Measurements from ENCODE around the gene EPN2.
A peak's percentile ranks its signal among the peaks of the same experiment; 100 is the strongest.

EPN2 gene

GRCh38 chr17:19359151-19359550 lies 122.0 kb downstream of the EPN2 start:
- H3K4me3 ChIP-seq (ENCODE audit: low read depth, low read length), result no peak overlapping the region
- in situ Hi-C loops (cut with HindIII; ENCODE audit: low sequenced_read_pairs), result no loop called here
- no peak for DNase-seq (ENCODE audit: low read depth)
- TF ChIP-seq, protein P1, sequence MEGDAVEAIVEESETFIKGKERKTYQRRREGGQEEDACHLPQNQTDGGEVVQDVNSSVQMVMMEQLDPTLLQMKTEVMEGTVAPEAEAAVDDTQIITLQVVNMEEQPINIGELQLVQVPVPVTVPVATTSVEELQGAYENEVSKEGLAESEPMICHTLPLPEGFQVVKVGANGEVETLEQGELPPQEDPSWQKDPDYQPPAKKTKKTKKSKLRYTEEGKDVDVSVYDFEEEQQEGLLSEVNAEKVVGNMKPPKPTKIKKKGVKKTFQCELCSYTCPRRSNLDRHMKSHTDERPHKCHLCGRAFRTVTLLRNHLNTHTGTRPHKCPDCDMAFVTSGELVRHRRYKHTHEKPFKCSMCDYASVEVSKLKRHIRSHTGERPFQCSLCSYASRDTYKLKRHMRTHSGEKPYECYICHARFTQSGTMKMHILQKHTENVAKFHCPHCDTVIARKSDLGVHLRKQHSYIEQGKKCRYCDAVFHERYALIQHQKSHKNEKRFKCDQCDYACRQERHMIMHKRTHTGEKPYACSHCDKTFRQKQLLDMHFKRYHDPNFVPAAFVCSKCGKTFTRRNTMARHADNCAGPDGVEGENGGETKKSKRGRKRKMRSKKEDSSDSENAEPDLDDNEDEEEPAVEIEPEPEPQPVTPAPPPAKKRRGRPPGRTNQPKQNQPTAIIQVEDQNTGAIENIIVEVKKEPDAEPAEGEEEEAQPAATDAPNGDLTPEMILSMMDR (IDR thresholded peaks at IDR 0.05; ENCODE audit: low read depth, low read length, missing control alignments), result no peak

DNA sequence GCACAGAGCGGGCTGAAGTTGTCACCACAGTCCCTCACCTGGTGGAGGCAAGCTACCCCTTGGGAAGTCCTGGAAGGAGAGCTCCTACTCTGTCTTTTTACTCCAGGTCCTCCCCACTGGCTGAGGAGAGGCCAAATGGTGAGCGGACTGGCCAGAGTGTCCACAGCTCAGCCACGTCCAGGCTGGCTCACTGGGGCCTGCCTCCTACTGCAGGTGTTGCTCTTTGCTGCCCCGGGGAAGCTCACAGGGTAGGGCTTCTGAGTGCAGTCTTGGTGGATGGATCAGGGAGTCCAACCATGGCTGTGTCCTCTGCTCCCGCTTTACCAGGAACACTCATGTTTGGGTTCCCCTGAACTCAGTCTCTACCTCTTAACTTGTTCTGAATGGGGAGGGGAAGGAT lies 122.7 kb downstream of the EPN2 start:
- H3K4me3 ChIP-seq (ENCODE audit: low read depth, low read length), result no peak overlapping the region
- in situ Hi-C loops (cut with HindIII; ENCODE audit: low sequenced_read_pairs), result loop anchor here (5.0 to 10.0 kb wide), 4 partner anchors 72 to 402 kb away; no protein-coding TSS in a partner anchor
- TF ChIP-seq, protein P1 (IDR thresholded peaks at IDR 0.05; ENCODE audit: low read depth, low read length, missing control alignments), result no peak
- no peak for DNase-seq (ENCODE audit: low read depth)

- TF ChIP-seq, protein P1 (IDR thresholded peaks at IDR 0.05; ENCODE audit: low read depth, low read length, missing control alignments), result no peak
- DNase-seq (ENCODE audit: low read depth), result no peak
- in situ Hi-C loops (cut with HindIII; ENCODE audit: low sequenced_read_pairs), result loop anchor here (5.0 to 10.0 kb wide), 4 partner anchors 72 to 402 kb away; no protein-coding TSS in a partner anchor
- no peak overlapping the region for H3K4me3 ChIP-seq (ENCODE audit: low read depth, low read length)
Measured at GRCh38 chr17:19360772-19361171, 123.6 kb downstream of the EPN2 start.

- in situ Hi-C loops (cut with HindIII; ENCODE audit: low sequenced_read_pairs), result loop anchor here (5.0 to 10.0 kb wide), 4 partner anchors 71 to 401 kb away; no protein-coding TSS in a partner anchor
- no peak for DNase-seq (ENCODE audit: low read depth)
- no peak overlapping the region for H3K4me3 ChIP-seq (ENCODE audit: low read depth, low read length)
Measured at GRCh38 chr17:19361326-19361725, 124.2 kb downstream of the EPN2 start.

GRCh38 chr17:19361944-19362276 lies 124.7 kb downstream of the EPN2 start:
- no peak for DNase-seq (ENCODE audit: low read depth)
- H3K4me3 ChIP-seq (ENCODE audit: low read depth, low read length), result peak overlapping the region; percentile 69
- TF ChIP-seq, protein P1 (IDR thresholded peaks at IDR 0.05; ENCODE audit: low read depth, low read length, missing control alignments), result no peak
- in situ Hi-C loops (cut with HindIII; ENCODE audit: low sequenced_read_pairs), result loop anchor here (5.0 to 10.0 kb wide), 4 partner anchors 70 to 400 kb away; no protein-coding TSS in a partner anchor

More at GRCh38 chr17:19361326-19361725, 124.2 kb downstream of the EPN2 start:
- TF ChIP-seq, protein P1 (IDR thresholded peaks at IDR 0.05; ENCODE audit: low read depth, low read length, missing control alignments), result no peak

DNA sequence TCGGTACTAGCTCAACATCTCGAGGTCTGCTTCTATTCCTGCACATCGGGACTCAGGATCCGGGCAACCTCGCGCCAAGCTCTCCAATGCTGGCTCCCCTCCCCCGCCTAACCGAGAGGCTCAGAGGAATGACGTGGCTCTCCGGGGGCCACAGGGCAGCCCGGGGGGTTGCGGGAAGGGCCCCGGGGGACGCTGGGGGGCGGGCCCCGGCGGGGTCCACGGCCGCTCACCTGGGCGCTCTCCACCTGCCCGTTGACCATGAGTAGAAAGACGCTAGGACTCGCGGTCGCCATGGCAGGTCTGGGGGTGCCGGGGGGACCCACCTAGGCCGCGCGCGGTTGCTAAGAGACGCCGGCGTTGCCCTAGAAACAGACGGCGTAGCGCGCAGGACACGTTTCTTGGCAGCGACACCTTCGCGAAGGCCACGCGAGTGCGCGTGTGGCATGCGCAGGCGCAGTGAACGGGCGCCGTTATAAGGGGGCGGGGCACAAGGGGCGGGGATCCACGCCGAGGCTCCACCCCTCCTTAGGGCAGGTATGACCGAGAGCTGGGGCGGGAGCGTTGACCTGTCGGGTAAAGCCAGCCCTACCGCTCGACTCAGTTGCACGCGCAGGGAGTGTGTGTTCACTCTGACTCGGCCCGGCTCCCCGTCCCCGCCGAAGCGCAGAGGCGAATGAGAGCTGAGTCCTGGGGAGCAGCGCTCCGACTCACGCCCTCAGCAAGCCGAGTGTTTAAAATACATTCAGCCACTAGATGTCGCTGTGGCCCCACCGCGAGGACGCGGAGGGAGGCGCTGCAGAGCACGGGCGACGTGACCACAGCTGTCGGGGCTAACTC lies 125.3 kb downstream of the EPN2 start, which contains the start of gene B9D1:
B9D1 (minus strand) TSS at position 447 of the 837 bp plus-strand sequence; CDS start at position 293, 154 bp downstream.
- TF ChIP-seq, protein P1 (IDR thresholded peaks at IDR 0.05; ENCODE audit: low read depth, low read length, missing control alignments), result peak; percentile 68
- peak; percentile 69 for DNase-seq (ENCODE audit: low read depth)
- H3K4me3 ChIP-seq (ENCODE audit: low read depth, low read length), result peak within 1 kb of the TSS; percentile 69
- in situ Hi-C loops (cut with HindIII; ENCODE audit: low sequenced_read_pairs), result loop anchor here (5.0 to 10.0 kb wide), 4 partner anchors 70 to 400 kb away; no protein-coding TSS in a partner anchor
